ENCODE results near the gene SLC25A23. TPM values are rescaled to one million over a fixed set of nuclear protein-coding genes. Genes with fewer than 3 reads are reported as not detected.
A peak's percentile ranks its signal among the peaks of the same experiment; 100 is the strongest.

The SLC25A23 gene
- total RNA-seq, 1 donor from 2014 or later = 110 TPM

DNA sequence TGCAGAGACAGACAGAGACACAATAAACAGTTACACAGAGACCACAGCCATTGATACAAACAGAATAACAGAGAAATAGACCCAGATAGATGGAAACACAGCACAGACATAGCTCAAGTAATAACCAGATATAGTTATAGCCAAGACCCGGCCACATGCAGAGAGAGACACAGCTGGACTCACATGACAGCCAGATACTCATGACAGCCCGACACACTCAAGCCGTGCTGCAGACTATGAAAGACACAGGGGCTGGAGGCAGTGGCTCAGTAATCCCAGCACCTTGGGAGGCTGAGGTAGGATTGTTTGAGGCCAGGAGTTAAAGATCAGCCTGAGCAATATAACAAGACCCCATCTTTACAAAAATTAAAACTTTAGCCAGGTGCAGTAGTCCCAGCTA lies 23.6 kb upstream of the SLC25A23 start:
- DNase-seq = no peak
- peak; percentile 21 for ATAC-seq
- intact Hi-C loops (cut with micrococcal nuclease) = no loop called here

DNA sequence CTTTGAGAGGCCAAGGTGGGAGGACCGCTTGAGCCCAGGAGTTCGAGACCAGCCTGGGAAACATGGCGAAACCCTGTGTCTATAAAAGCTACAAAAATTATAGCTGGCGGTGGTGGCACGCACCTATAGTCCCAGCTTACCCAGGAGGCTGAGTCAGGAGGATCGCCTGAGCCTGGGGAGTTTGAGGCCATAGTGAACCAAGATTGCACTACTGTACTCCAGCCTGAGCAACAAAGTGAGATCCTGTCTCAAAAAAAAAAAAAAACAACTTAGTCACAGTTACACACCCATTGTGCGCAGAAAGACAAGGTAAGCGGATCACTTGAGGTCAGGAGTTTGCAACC lies 22.7 kb upstream of the SLC25A23 start:
- ATAC-seq (no peak), DNase-seq (no peak)
- intact Hi-C loops (cut with micrococcal nuclease) = no loop called here

DNA sequence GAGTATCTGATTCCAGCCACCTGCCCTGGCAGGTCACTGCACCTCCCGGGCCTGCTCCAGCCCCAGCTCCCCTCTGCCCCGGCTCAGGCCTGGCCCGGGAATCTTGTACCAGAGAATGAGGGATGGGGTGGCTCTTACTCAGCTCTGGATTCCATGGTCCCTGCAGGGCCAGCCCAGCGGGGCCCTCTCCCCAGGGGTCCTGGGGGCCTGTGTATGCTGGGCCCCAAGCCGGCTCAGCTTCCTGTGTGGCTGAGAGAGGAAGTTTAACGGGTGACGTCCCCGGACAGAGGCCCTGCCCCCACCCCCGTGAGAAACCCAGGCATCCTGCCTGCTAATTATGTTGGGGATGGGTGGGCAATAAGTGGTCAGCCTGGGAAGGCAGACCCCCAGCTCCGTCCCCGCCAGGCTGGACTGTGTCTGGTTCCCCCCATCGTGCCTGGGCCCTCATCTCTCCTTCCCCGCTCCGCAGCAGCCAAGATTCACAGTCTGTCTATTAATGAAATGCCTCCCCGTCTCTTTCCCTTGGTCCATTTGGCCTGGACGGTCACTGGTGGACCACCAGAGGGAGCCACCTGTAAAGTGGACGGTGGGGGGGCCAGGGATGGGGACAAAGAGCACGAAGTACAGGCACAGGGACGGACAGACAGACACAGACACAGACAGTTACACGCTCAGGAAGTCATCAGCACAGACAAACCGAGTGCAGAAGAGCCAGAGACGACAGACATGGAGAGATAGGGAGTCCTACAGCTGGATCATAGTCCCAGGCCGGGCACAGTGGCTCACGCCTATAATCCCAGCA lies 22.1 kb upstream of the SLC25A23 start, which contains the start of gene DENND1C:
DENND1C (minus strand) TSS at position 247 of the 802 bp plus-strand sequence; CDS start at position 155, 92 bp downstream.
- ATAC-seq (peak; percentile 60), DNase-seq (peak; percentile 56)
- intact Hi-C loops (cut with micrococcal nuclease) = no loop called here

DNA sequence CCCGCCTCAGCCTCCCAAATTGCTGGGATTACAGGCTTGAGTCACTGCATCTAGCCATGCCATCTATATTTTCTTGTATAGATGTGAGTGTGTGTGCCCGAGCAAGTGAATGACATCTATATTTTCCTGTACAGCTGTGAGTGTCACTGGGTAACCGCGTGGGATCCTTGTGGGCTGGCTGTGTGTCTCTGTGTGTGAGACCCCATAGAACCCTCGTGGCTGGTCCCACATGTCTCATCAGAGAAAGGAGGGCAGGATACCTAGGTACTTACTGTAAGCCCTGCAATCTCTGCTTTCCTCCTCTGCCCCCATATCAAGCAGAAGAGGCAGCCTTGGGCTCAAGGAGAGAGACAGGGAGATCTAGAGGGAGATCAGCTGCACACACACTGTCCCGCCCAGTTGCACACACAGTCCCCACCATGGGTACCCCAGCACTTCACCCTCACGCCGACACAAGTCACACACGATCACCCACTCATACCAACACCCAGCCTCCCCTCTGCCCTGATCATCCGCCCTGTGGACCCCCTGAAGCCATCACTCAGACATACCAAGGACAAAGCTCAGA lies 21.3 kb upstream of the SLC25A23 start:
- DNase-seq = no peak
- intact Hi-C loops (cut with micrococcal nuclease) = no loop called here
- ATAC-seq = no peak

DNA sequence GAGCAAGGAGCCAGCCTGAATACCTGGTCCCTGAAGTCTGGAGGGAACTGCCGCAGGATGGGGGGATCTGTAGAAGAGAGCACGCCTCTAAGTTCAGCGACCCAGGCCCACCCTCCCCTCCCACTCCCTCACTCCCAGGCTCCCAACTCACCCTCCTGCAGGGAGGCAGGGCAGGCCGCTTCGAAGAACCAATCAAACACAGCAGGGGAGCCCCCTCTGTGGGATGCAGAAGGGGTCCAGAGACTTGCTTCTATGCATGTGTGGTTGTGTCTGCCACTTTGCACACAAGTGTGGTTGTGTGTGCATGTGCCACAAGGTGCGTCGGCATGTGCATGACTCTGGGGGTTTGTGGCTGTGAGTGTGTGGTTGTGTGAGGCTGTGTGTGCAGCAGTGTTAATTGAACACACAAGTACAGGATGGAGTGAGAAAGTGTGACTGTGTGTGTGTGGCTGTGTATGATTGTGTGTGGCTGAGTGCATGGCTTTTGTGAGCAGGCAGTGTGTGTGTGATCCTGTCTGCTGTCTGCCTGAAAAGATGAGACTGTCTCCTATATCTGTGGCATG lies 20.3 kb upstream of the SLC25A23 start:
- DNase-seq (no peak), ATAC-seq (no peak)
- intact Hi-C loops (cut with micrococcal nuclease) = no loop called here

DNA sequence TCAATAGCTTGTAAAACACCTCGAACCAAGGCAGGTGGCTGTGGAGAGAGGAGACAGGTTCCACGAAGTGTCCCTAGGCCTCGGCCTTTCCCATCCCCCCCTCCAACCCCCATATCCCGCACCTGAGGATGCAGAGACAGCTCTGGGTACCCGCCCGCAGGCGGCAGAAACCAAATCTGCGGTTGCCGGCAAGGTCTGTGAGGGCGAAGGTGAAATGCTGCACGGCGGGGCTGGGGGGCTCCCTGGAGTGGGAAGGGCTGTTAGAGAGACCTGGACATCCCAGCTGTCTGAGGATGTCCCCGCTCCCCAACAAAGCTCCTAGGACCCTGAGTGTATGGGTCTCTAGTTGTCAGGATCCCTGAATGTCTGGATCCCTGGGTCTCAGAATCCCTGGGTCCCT lies 19.2 kb upstream of the SLC25A23 start:
- ATAC-seq (no peak), DNase-seq (no peak)
- intact Hi-C loops (cut with micrococcal nuclease) = no loop called here

DNA sequence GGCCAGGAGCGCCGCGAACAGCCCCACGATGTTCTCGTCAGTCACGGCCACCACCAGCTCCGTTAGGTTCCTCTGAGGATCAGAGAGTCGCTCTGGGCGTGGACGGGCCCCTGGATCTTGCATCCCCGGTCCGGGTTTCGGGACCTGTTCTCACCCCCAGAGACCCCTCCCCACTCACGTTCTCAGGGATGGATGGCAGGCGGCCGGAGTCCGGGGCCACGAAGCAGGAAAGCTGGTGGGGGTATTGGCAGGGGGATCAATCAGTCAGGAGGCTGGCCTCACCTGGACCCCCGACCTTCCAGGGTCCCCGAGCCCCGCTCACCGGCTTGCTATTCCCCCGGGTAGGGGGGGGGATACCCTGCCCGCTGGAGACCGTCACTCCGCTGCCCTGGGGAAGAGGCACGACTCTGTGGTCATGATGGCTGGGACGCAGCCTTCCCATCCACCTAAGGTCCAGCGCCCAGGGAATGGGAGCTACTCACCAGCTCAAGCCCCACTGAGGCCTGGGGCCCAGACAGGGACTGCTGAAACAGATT lies 17.4 kb upstream of the SLC25A23 start:
- ATAC-seq (no peak), DNase-seq (no peak)
- intact Hi-C loops (cut with micrococcal nuclease) = no loop called here

DNA sequence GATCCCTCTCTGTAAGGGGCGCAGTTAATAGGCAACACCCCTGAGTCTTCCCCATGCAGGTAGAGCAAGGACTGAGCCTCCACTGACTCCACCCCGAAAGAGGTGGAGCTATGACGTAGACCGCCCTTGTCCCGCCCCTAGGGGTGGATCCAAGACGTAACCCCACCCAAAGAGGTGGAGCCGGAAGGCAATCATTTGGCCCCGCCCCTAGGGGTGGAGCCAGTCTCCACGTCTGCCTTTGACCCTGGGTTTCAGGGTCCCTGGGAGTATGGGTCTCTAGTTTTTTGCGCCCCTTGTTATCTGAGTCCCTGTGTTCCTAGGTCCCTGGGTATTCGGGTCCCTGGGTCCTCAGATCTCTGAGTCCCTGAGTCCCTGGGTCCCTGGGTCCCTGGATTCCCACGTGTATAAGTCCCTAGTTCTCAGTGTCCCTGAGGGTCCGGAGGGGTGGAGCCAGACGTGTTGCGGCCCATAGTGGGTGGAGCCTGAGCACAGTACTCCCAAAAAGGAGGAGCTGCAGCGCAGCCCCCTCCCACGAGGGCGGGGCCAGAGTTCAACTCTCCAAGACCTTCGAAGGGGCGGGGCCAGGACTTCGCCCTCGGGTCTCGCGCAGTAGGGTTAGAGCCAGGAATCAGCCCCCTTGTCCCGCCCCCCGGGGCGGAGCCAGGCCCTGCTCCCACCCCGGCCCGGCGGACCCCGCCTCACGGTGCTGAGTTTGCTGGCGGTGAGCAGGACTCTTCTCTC lies 16.7 kb upstream of the SLC25A23 start:
- ATAC-seq = peak; percentile 42
- DNase-seq = peak; percentile 50

DNA sequence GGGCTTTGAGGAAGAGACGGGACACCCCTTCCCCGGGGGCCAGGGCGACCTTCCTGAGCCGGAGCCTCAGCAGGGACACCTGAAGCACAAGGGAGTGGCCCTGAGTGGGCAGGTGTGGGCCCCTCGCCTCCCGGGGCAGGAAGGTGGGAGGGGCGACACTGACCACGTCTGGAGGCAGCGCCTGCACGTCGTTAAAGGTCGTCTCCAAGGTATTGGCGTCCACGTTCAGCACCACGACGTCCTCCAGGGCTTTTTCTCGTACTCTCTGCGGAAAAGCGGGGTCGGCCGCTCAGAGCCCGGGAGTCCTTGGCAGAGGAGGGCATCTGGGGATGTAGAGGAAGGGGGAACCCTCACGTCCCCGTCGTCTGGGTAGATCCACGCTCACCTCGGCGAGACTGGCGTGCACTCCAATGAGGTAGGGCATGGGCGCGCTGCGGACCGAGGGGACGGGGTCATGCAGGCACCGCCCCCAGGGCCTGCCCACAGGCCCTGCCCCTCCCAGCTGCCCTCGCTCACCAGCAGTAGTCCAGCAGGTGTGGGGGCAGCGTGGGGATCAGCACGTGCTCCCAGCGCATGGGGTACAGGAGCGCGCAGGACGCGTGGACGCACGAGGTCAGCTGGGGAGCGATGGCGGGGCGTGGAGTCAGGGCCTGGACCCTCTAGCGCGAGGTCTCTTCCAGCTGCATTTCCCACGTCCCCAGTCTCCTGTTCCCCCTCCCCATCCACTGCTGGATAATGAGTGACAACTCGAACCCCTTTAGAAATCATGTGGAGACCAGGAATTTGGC lies 15.9 kb upstream of the SLC25A23 start:
- intact Hi-C loops (cut with micrococcal nuclease) = no loop called here
- DNase-seq = no peak

More for the DNA sequence above, 16.7 kb upstream of the SLC25A23 start:
- intact Hi-C loops (cut with micrococcal nuclease) = no loop called here

DNA sequence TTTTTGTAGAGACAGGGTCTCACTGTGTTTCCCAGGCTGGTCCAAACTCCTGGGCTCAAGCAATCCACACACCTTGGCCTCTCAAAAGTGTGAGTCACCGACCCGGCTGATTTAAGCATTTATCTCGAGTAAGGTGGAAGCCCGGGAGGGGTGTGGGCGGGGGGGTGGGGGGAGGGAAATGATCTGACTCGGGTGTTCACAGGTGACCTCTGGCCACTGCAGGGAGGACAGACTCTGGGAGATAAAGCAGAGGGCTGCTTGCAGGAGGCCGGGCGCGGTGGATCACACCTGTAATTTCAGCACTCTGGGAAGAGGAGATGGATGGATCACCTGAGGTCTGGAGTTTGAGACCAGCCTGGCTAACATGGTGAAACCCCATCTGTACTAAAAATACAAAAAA lies 14.1 kb upstream of the SLC25A23 start:
- intact Hi-C loops (cut with micrococcal nuclease) = no loop called here
- DNase-seq (no peak), ATAC-seq (no peak)

More for the DNA sequence above, 15.9 kb upstream of the SLC25A23 start:
- ATAC-seq = no peak

DNA sequence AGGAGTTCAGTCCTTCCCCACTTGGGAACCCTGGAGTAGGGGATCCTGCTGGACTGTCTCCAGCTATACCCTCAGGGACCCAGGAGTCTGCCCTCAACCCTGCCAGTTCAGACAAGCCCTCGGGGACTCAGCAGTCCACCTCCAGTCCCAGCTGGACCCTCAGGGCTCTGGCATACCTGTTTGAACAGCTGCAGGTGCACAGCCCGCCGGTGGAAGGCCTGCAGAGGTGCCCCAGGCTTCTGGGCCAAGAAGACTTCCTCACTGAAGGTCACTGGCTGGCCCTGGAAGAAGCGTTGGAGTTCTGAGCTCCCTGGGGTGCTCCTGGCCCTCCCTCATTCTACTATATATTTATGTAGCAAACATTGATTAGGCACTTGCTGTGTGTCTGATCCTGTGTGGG lies 13.1 kb upstream of the SLC25A23 start:
- intact Hi-C loops (cut with micrococcal nuclease) = no loop called here
- DNase-seq = no peak
- no peak for ATAC-seq

DNA sequence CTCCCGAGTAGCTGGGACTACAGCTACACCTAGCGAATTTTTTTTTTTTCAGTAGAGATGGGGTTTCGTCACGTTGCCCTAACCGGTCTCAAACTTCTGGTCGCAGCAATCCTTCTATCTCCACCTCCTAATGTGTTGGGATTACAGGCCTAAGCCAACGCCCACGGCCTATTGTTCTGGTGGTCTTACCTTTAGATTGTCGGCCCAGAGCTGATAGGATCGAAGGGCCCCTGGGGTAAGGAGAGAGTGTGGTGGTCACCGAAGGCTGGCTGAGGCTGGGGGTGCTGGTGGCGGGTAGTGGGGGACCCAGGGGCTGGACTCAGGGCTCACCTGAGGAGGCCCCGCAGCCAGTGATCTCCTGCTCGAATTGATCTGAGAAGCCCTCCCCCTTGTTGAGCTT lies 11.5 kb upstream of the SLC25A23 start:
- intact Hi-C loops (cut with micrococcal nuclease) = no loop called here
- ATAC-seq (no peak), DNase-seq (no peak)

DNA sequence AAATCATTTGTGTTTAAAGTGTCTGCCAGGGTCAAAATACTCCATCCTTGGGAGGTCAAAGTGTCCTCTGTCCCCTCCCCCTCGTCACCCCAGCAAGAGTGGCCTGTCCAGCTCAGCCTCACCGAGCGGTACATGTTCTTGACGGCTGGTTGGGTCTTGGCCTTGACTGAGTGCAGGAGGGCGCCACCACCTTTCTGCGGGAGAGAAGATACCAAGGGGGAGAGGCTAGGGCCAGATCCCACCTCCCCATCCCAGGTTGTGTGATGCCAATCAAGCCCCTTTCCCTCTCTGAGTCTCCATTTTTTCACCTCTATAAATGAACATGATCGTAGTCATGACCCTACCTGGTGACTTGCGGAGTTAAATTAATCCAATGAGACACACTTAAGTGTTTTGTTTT lies 10.6 kb upstream of the SLC25A23 start:
- DNase-seq (no peak), ATAC-seq (no peak)
- intact Hi-C loops (cut with micrococcal nuclease) = no loop called here

DNA sequence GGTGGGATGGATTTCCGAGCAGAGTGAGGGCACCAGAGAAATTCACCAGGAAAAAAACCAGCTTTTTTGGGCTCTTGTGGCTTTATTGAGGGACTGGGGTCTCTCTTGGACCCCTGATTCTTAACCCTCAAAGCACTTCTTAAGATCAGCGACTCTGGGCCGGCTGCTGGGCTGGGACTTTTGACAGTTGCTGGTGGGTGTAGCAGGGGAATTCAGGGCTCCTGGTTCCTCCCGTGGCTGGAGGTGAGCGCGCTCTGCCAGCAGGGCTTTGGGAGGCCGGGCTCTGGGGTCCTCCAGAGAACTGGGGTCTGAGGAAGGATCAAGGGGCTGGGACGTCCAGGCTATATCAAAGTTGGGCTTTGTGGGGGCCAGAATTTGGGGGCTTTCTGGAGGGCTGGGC lies 7.8 kb upstream of the SLC25A23 start:
- DNase-seq (no peak), ATAC-seq (no peak)
- intact Hi-C loops (cut with micrococcal nuclease) = no loop called here

DNA sequence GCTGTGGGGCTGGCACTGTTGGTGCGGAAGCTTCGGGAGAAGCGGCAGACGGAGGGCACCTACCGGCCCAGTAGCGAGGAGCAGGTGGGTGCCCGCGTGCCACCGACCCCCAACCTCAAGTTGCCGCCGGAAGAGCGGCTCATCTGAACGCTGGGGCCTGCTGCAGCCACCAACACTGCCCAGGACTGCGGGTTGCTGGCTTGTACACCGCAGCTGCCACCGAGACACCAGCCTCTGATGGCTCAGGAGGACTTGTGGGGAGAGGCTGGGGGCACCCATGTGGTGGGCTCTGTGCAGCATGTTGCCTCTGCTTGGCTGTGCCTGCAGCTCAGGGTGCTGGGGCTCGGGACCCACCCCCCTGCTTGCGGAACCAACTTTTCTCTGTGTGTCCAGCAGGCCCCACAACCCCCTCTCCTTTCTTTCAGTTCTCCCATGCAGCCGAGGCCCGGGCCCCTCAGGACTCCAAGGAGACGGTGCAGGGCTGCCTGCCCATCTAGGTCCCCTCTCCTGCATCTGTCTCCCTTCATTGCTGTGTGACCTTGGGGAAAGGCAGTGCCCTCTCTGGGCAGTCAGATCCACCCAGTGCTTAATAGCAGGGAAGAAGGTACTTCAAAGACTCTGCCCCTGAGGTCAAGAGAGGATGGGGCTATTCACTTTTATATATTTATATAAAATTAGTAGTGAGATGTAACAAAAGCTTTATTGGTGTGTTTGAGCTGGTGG lies 7.1 kb upstream of the SLC25A23 start:
- DNase-seq (no peak), ATAC-seq (no peak)
- intact Hi-C loops (cut with micrococcal nuclease) = no loop called here

DNA sequence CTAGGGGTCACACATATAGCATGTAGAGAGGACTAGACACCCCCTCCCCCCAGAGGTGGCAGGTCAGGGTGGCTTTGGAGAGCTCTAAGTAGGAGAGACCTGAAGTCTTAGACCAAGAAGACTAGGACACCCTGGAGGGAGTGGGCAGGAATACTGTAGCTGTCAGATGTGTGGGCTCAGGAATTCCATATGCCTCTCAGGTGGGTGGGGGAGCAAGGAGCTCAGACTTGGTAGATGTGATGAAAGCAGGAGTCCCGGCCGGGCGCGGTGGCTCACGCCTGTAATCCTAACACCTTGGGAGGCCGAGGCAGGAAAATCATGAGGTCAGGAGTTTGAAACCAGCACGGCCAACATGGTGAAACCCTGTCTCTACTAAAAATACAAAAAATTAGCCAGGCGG lies 6.1 kb upstream of the SLC25A23 start:
- ATAC-seq = no peak
- intact Hi-C loops (cut with micrococcal nuclease) = no loop called here
- no peak for DNase-seq

DNA sequence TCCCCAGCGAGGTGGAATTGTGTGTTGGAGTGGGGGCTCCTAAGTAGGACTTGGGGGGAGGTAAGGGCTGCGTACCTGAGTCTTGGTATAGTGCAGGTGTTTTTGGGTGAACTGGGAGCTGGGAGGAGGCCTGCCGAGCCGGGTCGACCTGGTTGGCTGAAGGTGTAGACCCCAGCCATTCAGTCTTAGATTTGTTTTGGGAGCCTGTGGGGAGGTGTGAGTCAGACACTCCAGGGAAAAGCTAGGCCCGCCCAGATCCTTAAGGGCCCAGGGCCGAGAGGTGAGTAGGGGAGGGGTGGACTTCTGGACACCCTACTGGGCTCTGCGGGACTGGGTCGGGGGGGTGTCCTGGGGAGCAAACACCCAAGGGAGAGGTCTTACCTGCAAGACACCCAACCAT lies 5.4 kb upstream of the SLC25A23 start:
- intact Hi-C loops (cut with micrococcal nuclease) = no loop called here
- ATAC-seq (no peak), DNase-seq (no peak)

DNA sequence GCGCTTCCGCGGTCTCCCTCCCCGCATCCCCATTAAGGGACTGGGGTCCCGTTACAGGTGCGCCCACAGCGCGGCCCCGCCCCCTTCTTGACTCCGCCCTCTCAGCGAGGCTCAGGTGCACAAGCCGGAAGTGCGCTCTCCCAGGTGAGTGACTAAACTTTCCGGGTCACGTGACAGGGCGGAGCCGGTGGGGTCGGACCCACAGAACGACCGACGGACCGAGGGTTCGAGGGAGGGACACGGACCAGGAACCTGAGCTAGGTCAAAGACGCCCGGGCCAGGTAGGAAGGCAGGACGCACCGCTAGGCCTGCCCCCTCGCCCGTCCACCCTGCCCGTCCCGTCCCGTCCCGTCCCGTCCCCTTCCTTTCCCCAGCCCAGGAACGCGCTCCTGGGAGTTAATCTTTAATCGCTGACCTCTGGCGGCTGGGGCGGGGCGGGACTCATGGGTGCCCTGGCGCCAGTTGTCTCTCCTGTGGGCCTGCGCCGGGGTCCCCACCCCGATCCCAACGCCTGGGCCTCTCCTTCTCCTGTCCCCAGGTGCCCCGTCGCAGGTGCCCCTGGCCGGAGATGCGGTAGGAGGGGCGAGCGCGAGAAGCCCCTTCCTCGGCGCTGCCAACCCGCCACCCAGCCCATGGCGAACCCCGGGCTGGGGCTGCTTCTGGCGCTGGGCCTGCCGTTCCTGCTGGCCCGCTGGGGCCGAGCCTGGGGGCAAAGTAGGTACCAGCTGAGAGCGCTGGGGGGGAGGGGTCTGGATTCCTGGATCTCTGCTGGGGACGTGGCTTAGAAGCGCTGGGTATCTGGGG lies 4.7 kb upstream of the SLC25A23 start, which contains the start of gene CRB3:
CRB3 (plus strand) TSS at position 202 of the 804 bp plus-strand sequence; CDS start at position 633, 431 bp downstream.
- intact Hi-C loops (cut with micrococcal nuclease) = no loop called here
- no peak for DNase-seq
- no peak for ATAC-seq
